HFFc6 (cell line): ENCODE data around the gene PPP2CA. TPM values are rescaled to one million over a fixed set of nuclear protein-coding genes. Genes with fewer than 3 reads are reported as not detected.
"Not testable (repeated sequence)": the region's sequence is repeated elsewhere in the genome, so short reads cannot be mapped to it uniquely, and the experiment has no call there.

Source experiments
- DNase-seq: peaks from one replicate; pipeline ENCODE4 v3.0.0-alpha.2; 2018
- H3K27ac Mint-ChIP-seq: 2 replicates; pipeline ENCODE4 v1.8.0; 2020; ENCODE audit warnings: mild to moderate bottlenecking, mixed read lengths
- H3K27me3 Mint-ChIP-seq: 2 replicates; pipeline ENCODE4 v1.8.0; 2021; ENCODE audit warnings: mild to moderate bottlenecking, moderate library complexity, mixed read lengths; ENCODE audit not compliant: insufficient read depth
- H3K36me3 Mint-ChIP-seq: 2 replicates; pipeline ENCODE4 v1.8.0; 2021; ENCODE audit warnings: low read depth, mixed read lengths
- H3K4me1 Mint-ChIP-seq: 2 replicates; pipeline ENCODE4 v1.8.0; 2020; ENCODE audit warnings: low read depth, mixed read lengths
- H3K4me3 Mint-ChIP-seq: 2 replicates; pipeline ENCODE4 v1.8.0; 2020; ENCODE audit warnings: mild to moderate bottlenecking, moderate library complexity, mixed read lengths
- H3K9me3 Mint-ChIP-seq: 2 replicates; pipeline ENCODE4 v1.8.0; 2020; ENCODE audit warnings: mild to moderate bottlenecking, mixed read lengths
- CTCF ChIP-seq: fragments of 200-600 bp; sonication (generic); IDR thresholded peaks from 2 replicates; pipeline ENCODE4 v1.5.0; 2021; ENCODE audit warnings: antibody characterized with exemption, mild to moderate bottlenecking
- total RNA-seq, 6 experiments: library from RNA; stranded (reverse); fragmentation: NEBNext Ultra II Directional; extraction: Animal tissue kit (Norgen Biotek cat#: 25700); gene quantifications; 2 replicates in 1 of 6; 3 replicates in 5 of 6; pipeline ENCODE4 v1.2.3, GENCODE V29; 2021

PPP2CA gene
- total RNA-seq, 6 experiments from 2014 or later = 153 to 172 (median 156) TPM

GRCh38 chr5:134153241-134153640 lies 72.6 kb downstream of the PPP2CA start:
- Mint-ChIP-seq H3K36me3 (peaks cover 48% of the 10 kb centered on the region), H3K4me3 (no peak overlapping the region), H3K27me3 (no peaks in the 10 kb centered on the region), H3K4me1 (peaks cover 36% of the 10 kb centered on the region), H3K9me3 (no peaks in the 10 kb centered on the region), H3K27ac (peak overlapping the region; percentile 16; the same call in 1 of the 2 replicates)
- DNase-seq = no peak
- TF ChIP-seq CTCF = no peak

- peaks cover 38% of the 10 kb centered on the region for H3K4me1 Mint-ChIP-seq
- H3K36me3 Mint-ChIP-seq = peaks cover 39% of the 10 kb centered on the region
- peak overlapping the region; percentile 16; the same call in 1 of the 2 replicates for H3K27ac Mint-ChIP-seq
- not testable (repeated sequence) for H3K4me3 Mint-ChIP-seq, DNase-seq, H3K9me3 Mint-ChIP-seq, H3K27me3 Mint-ChIP-seq
These were observed 73.6 kb downstream of the PPP2CA start for GRCh38 chr5:134152173-134152832.

GRCh38 chr5:134151723-134152122 lies 74.2 kb downstream of the PPP2CA start:
- H3K4me3 Mint-ChIP-seq = no peak overlapping the region
- no peaks in the 10 kb centered on the region for H3K9me3 Mint-ChIP-seq
- H3K27me3 Mint-ChIP-seq = no peaks in the 10 kb centered on the region
- peaks cover 39% of the 10 kb centered on the region for H3K36me3 Mint-ChIP-seq
- peak overlapping the region; percentile 11; the same call in 1 of the 2 replicates for H3K27ac Mint-ChIP-seq
- H3K4me1 Mint-ChIP-seq = peaks cover 44% of the 10 kb centered on the region
- TF ChIP-seq CTCF = no peak
- DNase-seq = no peak

- Mint-ChIP-seq H3K27me3 (no peaks in the 10 kb centered on the region), H3K36me3 (peaks cover 31% of the 10 kb centered on the region), H3K4me1 (peaks cover 46% of the 10 kb centered on the region), H3K4me3 (no peak overlapping the region), H3K9me3 (no peaks in the 10 kb centered on the region), H3K27ac (peak overlapping the region; percentile 47; the same call in 1 of the 2 replicates)
- no peak for TF ChIP-seq CTCF
- no peak for DNase-seq
These were observed 76.1 kb downstream of the PPP2CA start for GRCh38 chr5:134149571-134150303.

GRCh38 chr5:134148986-134149539 lies 76.8 kb downstream of the PPP2CA start:
- H3K4me3 Mint-ChIP-seq = no peak overlapping the region
- no peaks in the 10 kb centered on the region for H3K9me3 Mint-ChIP-seq
- no peaks in the 10 kb centered on the region for H3K27me3 Mint-ChIP-seq
- H3K36me3 Mint-ChIP-seq = peaks cover 28% of the 10 kb centered on the region
- H3K27ac Mint-ChIP-seq = no peak overlapping the region
- no peak for TF ChIP-seq CTCF
- H3K4me1 Mint-ChIP-seq = peaks cover 42% of the 10 kb centered on the region
- DNase-seq = no peak

- Mint-ChIP-seq H3K27me3 (no peaks in the 10 kb centered on the region), H3K36me3 (peaks cover 21% of the 10 kb centered on the region), H3K4me3 (no peak overlapping the region), H3K9me3 (no peaks in the 10 kb centered on the region), H3K27ac (no peak overlapping the region; the same call in 1 of the 2 replicates), H3K4me1 (peaks cover 36% of the 10 kb centered on the region)
- DNase-seq = no peak
- no peak for TF ChIP-seq CTCF
These were observed 77.6 kb downstream of the PPP2CA start for GRCh38 chr5:134148316-134148715.
